Panc1 (cell line): Measurements from ENCODE around the gene PPP1R7. TPM values are rescaled to one million over a fixed set of nuclear protein-coding genes. Genes with fewer than 3 reads are reported as not detected.

Source experiments
- ATAC-seq: fragments of 200-7000 bp; cut with Tn5 transposase; 2 replicates; pipeline ENCODE4 v1.9.1; 2020; ENCODE audit warnings: mild to moderate bottlenecking, moderate library complexity
- BruUV-seq: library from RNA; stranded (reverse); fragments of 400-500 nt; replicated peaks from 2 replicates; lab custom pipeline; 2021; lab: Mats Ljungman, UMichigan
- CTCF ChIA-PET: fragments of 300-600 bp; sonication (Branson Sonifier 250); formaldehyde crosslinking; loops from one replicate; lab custom pipeline; 2022; ENCODE audit warnings: antibody characterized with exemption; lab: Charles Lee
- POLR2A ChIA-PET: fragments of 300-600 bp; sonication (Branson Sonifier 250); formaldehyde crosslinking; loops from one replicate; lab custom pipeline; 2022; ENCODE audit warnings: antibody characterized with exemption; lab: Charles Lee
- DNase-seq: peaks from one replicate; pipeline ENCODE4 v3.0.0-alpha.2; 2010; ENCODE audit warnings: low read depth, low spot score
- H3K27ac ChIP-seq: 2 replicates; pipeline ENCODE4 v1.5.1; 2011; ENCODE audit warnings: mild to moderate bottlenecking, low read length, inconsistent platforms
- H3K27me3 ChIP-seq: fragments of 200-500 bp; sonication (Bioruptor generic); 2 replicates; pipeline ENCODE4 v1.6.0; 2014; ENCODE audit warnings: low read length, inconsistent platforms; ENCODE audit not compliant: control insufficient read depth, insufficient read depth
- H3K36me3 ChIP-seq: fragments of 200-500 bp; sonication (Bioruptor generic); 2 replicates; pipeline ENCODE4 v1.5.1; 2014; ENCODE audit warnings: inconsistent platforms, mild to moderate bottlenecking, low read length, moderate library complexity; ENCODE audit not compliant: control insufficient read depth, insufficient read depth
- H3K4me1 ChIP-seq: 2 replicates; pipeline ENCODE4 v1.5.1; 2011; ENCODE audit warnings: inconsistent platforms, mild to moderate bottlenecking, low read length, moderate library complexity; ENCODE audit not compliant: control insufficient read depth, insufficient read depth
- H3K4me3 ChIP-seq, 2 experiments: 2 replicates each; pipeline ENCODE4 v1.5.1; 2011 to 2012; ENCODE audit warnings: low read depth in 2 of 2, low read length in 2 of 2, mild to moderate bottlenecking in 2 of 2, inconsistent platforms in 1 of 2, moderate library complexity in 1 of 2
- H3K9me3 ChIP-seq: fragments of 200-500 bp; sonication (Bioruptor generic); 2 replicates; pipeline ENCODE4 v1.5.1; 2014; ENCODE audit warnings: low read depth, mild to moderate bottlenecking, inconsistent platforms, low read length, moderate library complexity; ENCODE audit not compliant: control insufficient read depth, insufficient read depth
- POLR2AphosphoS5 ChIP-seq: IDR thresholded peaks from 2 replicates; pipeline ENCODE4 v1.6.1; 2012; ENCODE audit warnings: mild to moderate bottlenecking, low read depth, low read length, moderate library complexity
- SIN3A ChIP-seq: IDR thresholded peaks from 2 replicates; pipeline ENCODE4 v1.6.1; 2012; ENCODE audit warnings: low read depth, mild to moderate bottlenecking, low read length, moderate library complexity, borderline replicate concordance; ENCODE audit not compliant: insufficient read depth
- TCF7L2 ChIP-seq: IDR thresholded peaks from 2 replicates; pipeline ENCODE4 v1.6.1; 2011; ENCODE audit warnings: mild to moderate bottlenecking, low read depth, low read length, inconsistent platforms
- in situ Hi-C: cut with HindIII; loops from 2 replicates; pipeline ENCODE4 v1.10.0; 2016; ENCODE audit warnings: low sequenced_read_pairs, low pct_unique_long_range_greater_than_20kb
- intact Hi-C: fragments of 100-400 bp; cut with micrococcal nuclease; formaldehyde crosslinking; loops from one replicate; pipeline ENCODE4 v1.10.0; 2022; ENCODE audit not compliant: unreplicated experiment
- total RNA-seq: library from RNA; stranded (reverse); gene quantifications from one replicate; pipeline ENCODE4 v1.2.1, GENCODE V29; 2021; ENCODE audit not compliant: unreplicated experiment
- TF ChIP-seq, protein P1 (sequence below), 2 experiments: IDR thresholded peaks; 2 replicates each; pipeline ENCODE4 v1.6.1; 2011 to 2012; ENCODE audit warnings: low read depth in 2 of 2, control low read depth in 1 of 2, low read length in 1 of 2, mild to moderate bottlenecking in 1 of 2, moderate library complexity in 1 of 2; ENCODE audit not compliant: insufficient read depth in 1 of 2
- TF ChIP-seq, protein P2 (sequence below): fragments of 450-650 bp; IDR thresholded peaks from 2 replicates; pipeline ENCODE4 v1.5.1; 2017; ENCODE audit warnings: mild to moderate bottlenecking

The PPP1R7 gene
- total RNA-seq, 1 experiment from 2014 or later, result 64.2 TPM

DNA sequence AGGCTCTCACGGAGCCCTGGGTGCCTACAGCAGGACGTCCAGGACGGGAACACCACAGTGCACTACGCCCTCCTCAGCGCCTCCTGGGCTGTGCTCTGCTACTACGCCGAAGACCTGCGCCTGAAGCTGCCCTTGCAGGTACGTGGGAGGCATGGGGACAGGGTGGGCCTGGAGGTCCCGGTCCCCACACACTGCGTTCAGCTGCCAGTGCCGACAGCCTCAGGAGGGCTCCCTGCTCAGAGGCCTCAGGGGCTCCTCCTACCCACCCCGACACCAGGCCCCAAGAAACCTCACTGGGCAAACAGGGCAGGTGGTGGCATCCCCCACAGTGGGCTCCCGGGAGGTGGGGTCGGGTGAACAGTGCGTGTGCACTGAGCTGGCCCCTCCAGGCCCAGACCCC lies 49.0 kb downstream of the PPP1R7 start (continued):
- TF ChIP-seq SIN3A, result no peak

GRCh38 chr2:241199897-241200821 lies 49.9 kb downstream of the PPP1R7 start:
- ChIA-PET CTCF (no interaction called here), POLR2A (no interaction called here)
- Histone ChIP-seq H3K4me3 (no peak overlapping the region), H3K36me3 (no peaks in the 10 kb centered on the region), H3K27me3 (no peaks in the 10 kb centered on the region), H3K9me3 (no peaks in the 10 kb centered on the region), H3K27ac (no peak overlapping the region), H3K4me1 (no peaks in the 10 kb centered on the region)
- TF ChIP-seq, protein P1, sequence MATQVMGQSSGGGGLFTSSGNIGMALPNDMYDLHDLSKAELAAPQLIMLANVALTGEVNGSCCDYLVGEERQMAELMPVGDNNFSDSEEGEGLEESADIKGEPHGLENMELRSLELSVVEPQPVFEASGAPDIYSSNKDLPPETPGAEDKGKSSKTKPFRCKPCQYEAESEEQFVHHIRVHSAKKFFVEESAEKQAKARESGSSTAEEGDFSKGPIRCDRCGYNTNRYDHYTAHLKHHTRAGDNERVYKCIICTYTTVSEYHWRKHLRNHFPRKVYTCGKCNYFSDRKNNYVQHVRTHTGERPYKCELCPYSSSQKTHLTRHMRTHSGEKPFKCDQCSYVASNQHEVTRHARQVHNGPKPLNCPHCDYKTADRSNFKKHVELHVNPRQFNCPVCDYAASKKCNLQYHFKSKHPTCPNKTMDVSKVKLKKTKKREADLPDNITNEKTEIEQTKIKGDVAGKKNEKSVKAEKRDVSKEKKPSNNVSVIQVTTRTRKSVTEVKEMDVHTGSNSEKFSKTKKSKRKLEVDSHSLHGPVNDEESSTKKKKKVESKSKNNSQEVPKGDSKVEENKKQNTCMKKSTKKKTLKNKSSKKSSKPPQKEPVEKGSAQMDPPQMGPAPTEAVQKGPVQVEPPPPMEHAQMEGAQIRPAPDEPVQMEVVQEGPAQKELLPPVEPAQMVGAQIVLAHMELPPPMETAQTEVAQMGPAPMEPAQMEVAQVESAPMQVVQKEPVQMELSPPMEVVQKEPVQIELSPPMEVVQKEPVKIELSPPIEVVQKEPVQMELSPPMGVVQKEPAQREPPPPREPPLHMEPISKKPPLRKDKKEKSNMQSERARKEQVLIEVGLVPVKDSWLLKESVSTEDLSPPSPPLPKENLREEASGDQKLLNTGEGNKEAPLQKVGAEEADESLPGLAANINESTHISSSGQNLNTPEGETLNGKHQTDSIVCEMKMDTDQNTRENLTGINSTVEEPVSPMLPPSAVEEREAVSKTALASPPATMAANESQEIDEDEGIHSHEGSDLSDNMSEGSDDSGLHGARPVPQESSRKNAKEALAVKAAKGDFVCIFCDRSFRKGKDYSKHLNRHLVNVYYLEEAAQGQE (IDR thresholded peaks at IDR 0.05; ENCODE audit: insufficient read depth in 1 of 2, low read depth in 2 of 2, low read length in 1 of 2), result no peak
- TF ChIP-seq, protein P2, sequence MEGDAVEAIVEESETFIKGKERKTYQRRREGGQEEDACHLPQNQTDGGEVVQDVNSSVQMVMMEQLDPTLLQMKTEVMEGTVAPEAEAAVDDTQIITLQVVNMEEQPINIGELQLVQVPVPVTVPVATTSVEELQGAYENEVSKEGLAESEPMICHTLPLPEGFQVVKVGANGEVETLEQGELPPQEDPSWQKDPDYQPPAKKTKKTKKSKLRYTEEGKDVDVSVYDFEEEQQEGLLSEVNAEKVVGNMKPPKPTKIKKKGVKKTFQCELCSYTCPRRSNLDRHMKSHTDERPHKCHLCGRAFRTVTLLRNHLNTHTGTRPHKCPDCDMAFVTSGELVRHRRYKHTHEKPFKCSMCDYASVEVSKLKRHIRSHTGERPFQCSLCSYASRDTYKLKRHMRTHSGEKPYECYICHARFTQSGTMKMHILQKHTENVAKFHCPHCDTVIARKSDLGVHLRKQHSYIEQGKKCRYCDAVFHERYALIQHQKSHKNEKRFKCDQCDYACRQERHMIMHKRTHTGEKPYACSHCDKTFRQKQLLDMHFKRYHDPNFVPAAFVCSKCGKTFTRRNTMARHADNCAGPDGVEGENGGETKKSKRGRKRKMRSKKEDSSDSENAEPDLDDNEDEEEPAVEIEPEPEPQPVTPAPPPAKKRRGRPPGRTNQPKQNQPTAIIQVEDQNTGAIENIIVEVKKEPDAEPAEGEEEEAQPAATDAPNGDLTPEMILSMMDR, result no peak
- TF ChIP-seq TCF7L2 (no peak), POLR2AphosphoS5 (no peak), SIN3A (no peak)
- no peak for DNase-seq
- no TSS peak for BruUV-seq
- in situ Hi-C loops, result no loop called here
- intact Hi-C loops, result no loop called here
- ATAC-seq, result no peak

DNA sequence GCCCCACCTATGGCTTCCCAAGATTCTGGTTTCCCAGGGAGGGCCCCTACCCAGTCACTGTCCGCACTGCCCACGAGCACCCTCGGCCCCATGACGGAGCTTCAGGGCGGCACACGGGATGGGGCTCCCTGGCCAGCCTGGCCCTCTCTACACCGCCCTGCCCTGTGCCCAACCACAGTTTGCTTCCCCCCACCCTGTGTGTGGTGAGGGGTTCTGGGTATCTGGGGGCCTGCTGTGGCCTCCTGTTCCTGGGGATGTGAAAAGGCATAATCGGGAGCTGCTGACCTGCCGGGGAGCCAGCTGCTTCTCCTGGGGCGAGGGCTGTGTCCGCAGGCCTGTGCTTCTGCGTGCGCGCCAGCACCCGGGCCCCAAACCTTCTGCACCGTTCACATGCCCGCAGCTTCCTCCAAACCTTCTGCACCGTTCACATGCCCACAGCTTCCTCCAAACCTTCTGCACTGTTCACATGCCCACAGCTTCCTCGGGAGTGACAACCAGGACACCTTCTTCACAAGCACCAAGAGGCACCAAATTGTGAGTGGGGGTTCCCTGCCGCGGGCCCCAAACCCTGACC lies 50.6 kb downstream of the PPP1R7 start:
- intact Hi-C loops (no loop called here), in situ Hi-C loops (no loop called here)

More for the DNA sequence above, 50.6 kb downstream of the PPP1R7 start:
- H3K4me1 ChIP-seq, result no peaks in the 10 kb centered on the region
- H3K27me3 ChIP-seq, result no peaks in the 10 kb centered on the region
- no peak overlapping the region for H3K4me3 ChIP-seq
- no peaks in the 10 kb centered on the region for H3K36me3 ChIP-seq
- no peaks in the 10 kb centered on the region for H3K9me3 ChIP-seq
- no TSS peak for BruUV-seq
- DNase-seq, result no peak
- ATAC-seq, result no peak
- CTCF ChIA-PET, result no interaction called here
- H3K27ac ChIP-seq, result no peak overlapping the region
- TF ChIP-seq, protein P1 (IDR thresholded peaks at IDR 0.05; ENCODE audit: insufficient read depth in 1 of 2, low read depth in 2 of 2, low read length in 1 of 2), result no peak
- TF ChIP-seq, protein P2, result no peak
- TF ChIP-seq SIN3A (no peak), TCF7L2 (no peak), POLR2AphosphoS5 (no peak)
- POLR2A ChIA-PET, result no interaction called here
